OCI-LY1 (cell line): ENCODE data around the gene RNF112.

ENCODE experiments used
- H2AFZ ChIP-seq: fragments of 200-600 bp; sonication (generic), shearing (Covaris generic); 2 replicates; pipeline ENCODE4 v1.6.0; 2014; ENCODE audit warnings: antibody characterized with exemption, mild to moderate bottlenecking, low read length
- H3F3A ChIP-seq: fragments of 200-600 bp; sonication (generic), shearing (Covaris generic); 2 replicates; pipeline ENCODE4 v1.6.0; 2014; ENCODE audit warnings: mild to moderate bottlenecking, antibody characterized with exemption, low read length, moderate library complexity; ENCODE audit not compliant: insufficient read depth
- H3K27ac ChIP-seq: fragments of 200-600 bp; sonication (generic); 2 replicates; pipeline ENCODE4 v1.5.1; 2014; ENCODE audit warnings: low read length, mixed run types, mild to moderate bottlenecking, low read depth; ENCODE audit not compliant: poor library complexity, severe bottlenecking
- H3K27me3 ChIP-seq: fragments of 200-600 bp; sonication (generic); 2 replicates; pipeline ENCODE4 v1.6.0; 2014; ENCODE audit warnings: antibody characterized with exemption, mild to moderate bottlenecking, low read length, moderate library complexity; ENCODE audit not compliant: insufficient read depth
- H3K36me3 ChIP-seq: fragments of 200-600 bp; sonication (generic); 2 replicates; pipeline ENCODE4 v1.6.1; 2014; ENCODE audit warnings: mild to moderate bottlenecking, antibody characterized with exemption, low read length, moderate library complexity, mixed read lengths; ENCODE audit not compliant: insufficient read depth
- H3K4me1 ChIP-seq: fragments of 200-600 bp; sonication (generic); 2 replicates; pipeline ENCODE4 v1.5.1; 2014; ENCODE audit warnings: mild to moderate bottlenecking, low read length, moderate library complexity; ENCODE audit not compliant: insufficient read depth, severe bottlenecking
- H3K4me2 ChIP-seq: fragments of 200-600 bp; sonication (generic), shearing (Covaris generic); 2 replicates; pipeline ENCODE4 v1.6.1; 2014; ENCODE audit warnings: low read length
- H3K4me3 ChIP-seq: fragments of 200-600 bp; sonication (generic); 2 replicates; pipeline ENCODE4 v1.5.1; 2014; ENCODE audit warnings: low read length, low read depth, mild to moderate bottlenecking, mixed read lengths; ENCODE audit not compliant: poor library complexity, severe bottlenecking
- H3K79me2 ChIP-seq: fragments of 200-600 bp; shearing (Covaris generic); 2 replicates; pipeline ENCODE4 v1.6.1; 2016; ENCODE audit warnings: mixed run types, low read length, mixed read lengths; ENCODE audit not compliant: insufficient read depth
- H3K9ac ChIP-seq: fragments of 200-600 bp; sonication (generic), shearing (Covaris generic); 2 replicates; pipeline ENCODE4 v1.6.1; 2014; ENCODE audit warnings: mild to moderate bottlenecking, low read length, mixed read lengths
- H3K9me2 ChIP-seq: fragments of 200-600 bp; sonication (generic), shearing (Covaris generic); 2 replicates; pipeline ENCODE4 v1.6.1; 2014; ENCODE audit warnings: low read depth, mild to moderate bottlenecking, low read length, mixed read lengths
- H3K9me3 ChIP-seq: fragments of 200-600 bp; shearing (Covaris generic); 2 replicates; pipeline ENCODE4 v1.6.1; 2014; ENCODE audit warnings: low read length, mixed read lengths
- H4K20me1 ChIP-seq: fragments of 200-600 bp; sonication (generic), shearing (Covaris generic); 2 replicates; pipeline ENCODE4 v1.6.0; 2016; ENCODE audit warnings: mild to moderate bottlenecking, low read length; ENCODE audit not compliant: insufficient read depth
- EZH2 ChIP-seq: fragments of 200-600 bp; sonication (generic), shearing (Covaris generic); IDR thresholded peaks from 2 replicates; pipeline ENCODE4 v1.8.0; 2017; ENCODE audit warnings: borderline replicate concordance, mixed run types, mild to moderate bottlenecking, antibody characterized with exemption, low read length, moderate library complexity, mixed read lengths
- TF ChIP-seq, protein P1 (sequence below): fragments of 200-600 bp; sonication (generic), shearing (Covaris generic); IDR thresholded peaks from 2 replicates; pipeline ENCODE4 v1.5.1; 2017; ENCODE audit warnings: mild to moderate bottlenecking, antibody characterized with exemption, low read length, moderate library complexity, mixed read lengths

RNF112 gene

DNA sequence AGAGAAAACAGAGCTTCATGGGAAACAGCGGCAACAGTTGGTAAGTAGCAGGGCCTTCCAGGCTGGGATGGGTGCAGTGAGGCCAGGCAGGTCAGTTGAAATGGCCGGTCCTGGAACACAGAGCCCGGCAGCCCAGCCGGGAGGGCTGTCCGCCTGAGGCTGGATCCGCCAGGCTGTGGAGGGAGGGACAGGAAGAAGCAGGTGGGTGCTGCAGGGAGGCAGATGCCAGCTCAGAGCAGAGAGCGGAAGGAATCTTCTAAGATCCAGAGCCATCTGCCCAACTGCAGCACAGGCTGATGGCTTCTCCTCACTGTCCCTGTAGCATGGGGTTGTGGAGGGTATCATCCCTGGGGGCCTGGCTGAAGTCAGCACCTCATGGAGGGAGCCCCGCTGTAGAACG lies 599 bp downstream of the RNF112 start:
- H3K9me3 ChIP-seq, result no peaks in the 10 kb centered on the region
- no peaks in the 10 kb centered on the region for H3K36me3 ChIP-seq
- H3K27ac ChIP-seq, result no peak overlapping the region
- H3F3A ChIP-seq, result no peaks in the 10 kb centered on the region
- no peaks in the 10 kb centered on the region for H4K20me1 ChIP-seq
- H3K4me3 ChIP-seq, result no peak overlapping the region
- no peaks in the 10 kb centered on the region for H3K9me2 ChIP-seq
- no peaks in the 10 kb centered on the region for H3K4me1 ChIP-seq
- H3K79me2 ChIP-seq, result no peaks in the 10 kb centered on the region
- H3K4me2 ChIP-seq, result no peak overlapping the region
- no peak overlapping the region for H2AFZ ChIP-seq
- H3K9ac ChIP-seq, result no peak overlapping the region
- no peak for TF ChIP-seq EZH2
- TF ChIP-seq, protein P1, sequence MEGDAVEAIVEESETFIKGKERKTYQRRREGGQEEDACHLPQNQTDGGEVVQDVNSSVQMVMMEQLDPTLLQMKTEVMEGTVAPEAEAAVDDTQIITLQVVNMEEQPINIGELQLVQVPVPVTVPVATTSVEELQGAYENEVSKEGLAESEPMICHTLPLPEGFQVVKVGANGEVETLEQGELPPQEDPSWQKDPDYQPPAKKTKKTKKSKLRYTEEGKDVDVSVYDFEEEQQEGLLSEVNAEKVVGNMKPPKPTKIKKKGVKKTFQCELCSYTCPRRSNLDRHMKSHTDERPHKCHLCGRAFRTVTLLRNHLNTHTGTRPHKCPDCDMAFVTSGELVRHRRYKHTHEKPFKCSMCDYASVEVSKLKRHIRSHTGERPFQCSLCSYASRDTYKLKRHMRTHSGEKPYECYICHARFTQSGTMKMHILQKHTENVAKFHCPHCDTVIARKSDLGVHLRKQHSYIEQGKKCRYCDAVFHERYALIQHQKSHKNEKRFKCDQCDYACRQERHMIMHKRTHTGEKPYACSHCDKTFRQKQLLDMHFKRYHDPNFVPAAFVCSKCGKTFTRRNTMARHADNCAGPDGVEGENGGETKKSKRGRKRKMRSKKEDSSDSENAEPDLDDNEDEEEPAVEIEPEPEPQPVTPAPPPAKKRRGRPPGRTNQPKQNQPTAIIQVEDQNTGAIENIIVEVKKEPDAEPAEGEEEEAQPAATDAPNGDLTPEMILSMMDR, result no peak
- peaks cover 4% of the 10 kb centered on the region; the same call in 1 of the 2 replicates for H3K27me3 ChIP-seq

DNA sequence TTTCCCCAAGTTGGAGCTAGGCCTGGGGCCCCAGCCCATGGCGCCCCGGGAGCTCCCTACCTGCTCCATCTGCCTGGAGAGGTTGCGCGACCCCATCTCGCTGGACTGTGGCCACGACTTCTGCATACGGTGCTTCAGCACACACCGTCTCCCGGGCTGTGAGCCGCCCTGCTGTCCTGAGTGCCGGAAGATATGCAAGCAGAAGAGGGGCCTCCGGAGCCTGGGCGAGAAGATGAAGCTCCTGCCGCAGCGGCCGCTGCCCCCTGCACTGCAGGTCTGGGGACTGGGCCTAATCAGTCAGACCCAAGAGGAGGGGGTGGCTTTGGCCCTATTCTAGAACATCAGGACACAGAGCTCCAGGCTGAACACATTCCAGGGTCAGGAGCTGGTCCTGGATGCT lies 1.5 kb downstream of the RNF112 start:
- Histone ChIP-seq H3K4me2 (no peak overlapping the region), H3K27ac (no peak overlapping the region)
- TF ChIP-seq, protein P1, result no peak
- no peak for TF ChIP-seq EZH2

DNA sequence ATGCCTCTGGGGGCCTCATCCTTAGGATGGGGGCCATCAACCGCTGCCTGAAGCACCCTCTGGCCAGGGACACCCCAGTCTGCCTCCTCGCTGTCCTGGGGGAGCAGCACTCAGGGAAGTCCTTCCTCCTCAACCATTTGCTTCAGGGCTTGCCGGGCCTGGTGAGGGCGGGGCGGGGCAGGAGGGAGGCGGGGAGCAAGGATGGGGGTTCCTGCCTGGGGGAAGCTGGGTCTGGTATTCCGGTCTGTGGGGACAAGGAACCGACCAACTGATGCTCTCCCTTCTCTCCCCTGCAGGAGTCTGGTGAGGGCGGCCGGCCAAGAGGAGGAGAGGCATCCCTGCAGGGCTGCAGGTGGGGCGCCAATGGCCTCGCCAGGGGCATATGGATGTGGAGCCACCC lies 2.0 kb downstream of the RNF112 start:
- H3K4me1 ChIP-seq, result no peaks in the 10 kb centered on the region
- H2AFZ ChIP-seq, result no peak overlapping the region
- H3K9me3 ChIP-seq, result no peaks in the 10 kb centered on the region
- H3K27me3 ChIP-seq, result peaks cover 2% of the 10 kb centered on the region; the same call in 1 of the 2 replicates
- no peaks in the 10 kb centered on the region for H3K79me2 ChIP-seq
- H3K27ac ChIP-seq, result no peak overlapping the region
- no peaks in the 10 kb centered on the region for H3K36me3 ChIP-seq
- H4K20me1 ChIP-seq, result no peaks in the 10 kb centered on the region
- H3K9me2 ChIP-seq, result no peaks in the 10 kb centered on the region
- TF ChIP-seq EZH2, result no peak
- TF ChIP-seq, protein P1, result no peak
- H3K4me3 ChIP-seq, result no peak overlapping the region
- H3F3A ChIP-seq, result no peaks in the 10 kb centered on the region
- no peak overlapping the region for H3K9ac ChIP-seq
- no peak overlapping the region for H3K4me2 ChIP-seq

More for the DNA sequence above, 1.5 kb downstream of the RNF112 start:
- Histone ChIP-seq H3K79me2 (no peaks in the 10 kb centered on the region), H3K36me3 (no peaks in the 10 kb centered on the region), H3K9ac (no peak overlapping the region), H4K20me1 (no peaks in the 10 kb centered on the region), H3K9me2 (no peaks in the 10 kb centered on the region), H3F3A (no peaks in the 10 kb centered on the region), H2AFZ (no peak overlapping the region), H3K4me3 (no peak overlapping the region), H3K9me3 (no peaks in the 10 kb centered on the region), H3K4me1 (no peaks in the 10 kb centered on the region), H3K27me3 (peaks cover 4% of the 10 kb centered on the region; the same call in 1 of the 2 replicates)
